HepG2 (cell line): ENCODE data around the gene BLID. TPM values are rescaled to one million over a fixed set of nuclear protein-coding genes. Genes with fewer than 3 reads are reported as not detected.

ENCODE experiments used
- ATAC-seq: fragments of 200-7000 bp; cut with Tn5 transposase; 3 replicates; pipeline ENCODE4 v1.9.1; 2020; ENCODE audit warnings: mild to moderate bottlenecking, moderate library complexity
- BruUV-seq: library from RNA; stranded (reverse); fragments of 400-500 nt; replicated peaks from 2 replicates; lab custom pipeline; 2021; lab: Mats Ljungman, UMichigan
- CTCF ChIA-PET: fragments of 300-600 bp; formaldehyde crosslinking; extraction: SDS; loops from one replicate; lab custom pipeline; 2021; ENCODE audit warnings: low total read pairs, inconsistent platforms, low intra/inter-chr PET ratio; lab: Yijun Ruan, JAX
- POLR2A ChIA-PET: fragments of 350-600 bp; sonication (Branson Sonifier 250); formaldehyde crosslinking; loops from one replicate; lab custom pipeline; 2020; ENCODE audit warnings: antibody characterized with exemption, inconsistent platforms; lab: Yijun Ruan, JAX
- DNase-seq: peaks from one replicate; pipeline ENCODE4 v3.0.0-alpha.2; 2015; ENCODE audit warnings: low spot score
- FAIRE-seq: peaks from 3 replicates; lab custom pipeline; 2011; peaks lifted over from hg19 to GRCh38; lab: Jason Lieb, UNC
- H2AFZ ChIP-seq: one replicate; pipeline ENCODE4 v1.6.1; 2011; ENCODE audit warnings: low read length, inconsistent platforms
- H3K27ac ChIP-seq: fragments of 300-600 bp; 3 replicates; pipeline ENCODE4 v1.8.0; 2011; ENCODE audit warnings: mixed run types, mild to moderate bottlenecking, mixed read lengths, low read length, inconsistent platforms; ENCODE audit not compliant: insufficient read depth; ENCODE audit errors: extremely low read length
- H3K27me3 ChIP-seq, 2 experiments: fragments of 200-600 bp in 1 of 2; 2 replicates in 1 of 2; 3 replicates in 1 of 2; pipeline versions ENCODE4 v1.6.0 to v1.8.0; 2011; ENCODE audit warnings: low read length in 2 of 2, mild to moderate bottlenecking in 2 of 2, moderate library complexity in 2 of 2, inconsistent platforms in 1 of 2; ENCODE audit not compliant: insufficient read depth in 2 of 2, control insufficient read depth in 1 of 2
- H3K36me3 ChIP-seq, 2 experiments: fragments of 200-600 bp in 1 of 2; replicated peaks in 1 of 2; 2 replicates in 1 of 2; 3 replicates in 1 of 2; pipeline versions ENCODE4 v1.5.1 to v1.8.0; 2011; ENCODE audit warnings: low read length in 2 of 2, inconsistent platforms in 1 of 2; ENCODE audit not compliant: insufficient read depth in 2 of 2, control insufficient read depth in 1 of 2
- H3K4me1 ChIP-seq: 2 replicates; pipeline ENCODE4 v1.5.1; 2012; ENCODE audit warnings: low read length, inconsistent platforms; ENCODE audit not compliant: insufficient read depth
- H3K4me2 ChIP-seq: 2 replicates; pipeline ENCODE4 v1.6.0; 2011; ENCODE audit warnings: low read depth, low read length, inconsistent platforms
- H3K4me3 ChIP-seq, 3 experiments: fragments of 200-600 bp in 1 of 3; sonication (generic), shearing (Covaris generic) in 1 of 3; replicated peaks in 1 of 3; 2 replicates each; pipeline ENCODE4 v1.5.1; 2011 to 2016; ENCODE audit warnings: low read length in 3 of 3, inconsistent platforms in 2 of 3, low read depth in 2 of 3, mild to moderate bottlenecking in 2 of 3, control low read depth in 1 of 3, mixed read lengths in 1 of 3; ENCODE audit not compliant: insufficient read depth in 1 of 3
- H3K79me2 ChIP-seq: one replicate; pipeline ENCODE4 v1.6.1; 2011; ENCODE audit warnings: low read length, inconsistent platforms; ENCODE audit not compliant: insufficient read depth
- H3K9ac ChIP-seq: 2 replicates; pipeline ENCODE4 v1.6.0; 2011; ENCODE audit warnings: mild to moderate bottlenecking, low read depth, low read length, inconsistent platforms; ENCODE audit not compliant: insufficient read depth
- H3K9me3 ChIP-seq: 2 replicates; pipeline ENCODE4 v1.5.1; 2012; ENCODE audit warnings: mild to moderate bottlenecking, low read length
- H4K20me1 ChIP-seq: 2 replicates; pipeline ENCODE4 v1.6.0; 2011; ENCODE audit warnings: inconsistent platforms, mild to moderate bottlenecking, low read length, moderate library complexity; ENCODE audit not compliant: insufficient read depth
- DMTF1 ChIP-seq: sonication (generic); formaldehyde crosslinking; IDR thresholded peaks from 2 replicates; pipeline ENCODE4 v1.4.0; 2020; ENCODE audit warnings: mild to moderate bottlenecking, missing genetic modification reagents
- KDM5A ChIP-seq: fragments of 200-600 bp; sonication (generic); IDR thresholded peaks from 2 replicates; pipeline ENCODE4 v1.7.0; 2018; ENCODE audit warnings: antibody characterized with exemption, mild to moderate bottlenecking, low read length, borderline replicate concordance
- NFYC ChIP-seq: IDR thresholded peaks from 2 replicates; pipeline ENCODE4 v1.6.1; 2016; ENCODE audit warnings: missing genetic modification reagents, missing compliant biosample characterization
- NR2F6 ChIP-seq, 2 experiments: IDR thresholded peaks; 2 replicates each; pipeline ENCODE4 v1.6.1; 2016; ENCODE audit warnings: antibody characterized with exemption in 1 of 2, mild to moderate bottlenecking in 1 of 2
- ZBTB39 ChIP-seq: sonication (generic); formaldehyde crosslinking; IDR thresholded peaks from 2 replicates; pipeline ENCODE4 v1.5.0; 2020; ENCODE audit warnings: missing genetic modification reagents
- ZFP1 ChIP-seq: IDR thresholded peaks from 2 replicates; pipeline ENCODE4 v1.6.1; 2016
- ZGPAT ChIP-seq: IDR thresholded peaks from 2 replicates; pipeline ENCODE4 v1.6.1; 2016; ENCODE audit warnings: mild to moderate bottlenecking
- ZNF264 ChIP-seq: sonication (generic); formaldehyde crosslinking; IDR thresholded peaks from 2 replicates; pipeline ENCODE4 v1.4.0; 2020; ENCODE audit warnings: missing genetic modification reagents
- ZNF282 ChIP-seq: fragments of 450-650 bp; IDR thresholded peaks from 2 replicates; pipeline ENCODE4 v1.6.1; 2018; ENCODE audit not compliant: partially characterized antibody
- ZNF350 ChIP-seq: sonication (generic); formaldehyde crosslinking; IDR thresholded peaks from 2 replicates; pipeline ENCODE4 v1.4.0; 2020; ENCODE audit warnings: mild to moderate bottlenecking, low read depth, missing genetic modification reagents, borderline replicate concordance
- ZNF672 ChIP-seq: sonication (generic); formaldehyde crosslinking; IDR thresholded peaks from 2 replicates; pipeline ENCODE4 v1.8.1; 2022; ENCODE audit warnings: missing genetic modification reagents
- ZNF687 ChIP-seq: sonication (generic); formaldehyde crosslinking; IDR thresholded peaks from 2 replicates; pipeline ENCODE4 v1.5.1; 2020; ENCODE audit warnings: mild to moderate bottlenecking, missing genetic modification reagents, moderate library complexity
- ZNF784 ChIP-seq: sonication (generic); formaldehyde crosslinking; IDR thresholded peaks from 2 replicates; pipeline ENCODE4 v1.5.1; 2020; ENCODE audit warnings: missing genetic modification reagents, mild to moderate bottlenecking, borderline replicate concordance
- WGBS: methylation state at CpG from one replicate; pipeline ENCODE4 v1.1.6; 2017; ENCODE audit warnings: low lambda C conversion rate; 5-methylcytosine and 5-hydroxymethylcytosine counted together
- in situ Hi-C: cut with HindIII; loops from 2 replicates; pipeline ENCODE4 v1.10.0; 2017; ENCODE audit warnings: low pct_unique_long_range_greater_than_20kb; ENCODE audit not compliant: extremely low pct_ligation_motif_present
- intact Hi-C: fragments of 100-400 bp; cut with micrococcal nuclease; formaldehyde crosslinking; loops from one replicate; pipeline ENCODE4 v1.10.0; 2022; ENCODE audit not compliant: unreplicated experiment
- polyA plus RNA-seq, 8 experiments: library from polyadenylated mRNA; depleted of rRNA in 3 of 8; stranded (reverse) in 7 of 8; unstranded in 1 of 8; fragments of >200 nt; fragmentation: Illumina TruSeq in 4 of 8; extraction: Trizol in 4 of 8; gene quantifications; 2 replicates each; pipeline versions ENCODE4 v1.2.1 to v1.2.3, GENCODE V29; 2011 to 2016; ENCODE audit warnings: low read depth in 4 of 8, missing spikeins in 1 of 8, mixed read lengths in 1 of 8; ENCODE audit not compliant: insufficient read depth in 1 of 8
- total RNA-seq, 5 experiments: library from RNA; depleted of rRNA; stranded (reverse); fragments of >200 nt; fragmentation: Illumina TruSeq; extraction: Trizol; gene quantifications; 2 replicates each; pipeline ENCODE4 v1.2.3, GENCODE V29; 2016; ENCODE audit warnings: low read depth in 1 of 5

The BLID gene
- total and polyA plus RNA-seq, 2 of the 13 experiments (the other 11 are each of a cell fraction or from before 2014, with no cell fraction given) = not detected

GRCh38 chr11:122099374-122100036, 16.5 kb downstream of the BLID start:
- BruUV-seq = no TSS peak
- no peak for FAIRE-seq
- TF ChIP-seq NR2F6 (IDR thresholded peaks at IDR 0.05) = no peak
- no peak for TF ChIP-seq NR2F6 (CRISPR knock-in tag; IDR thresholded peaks at IDR 0.05)
- TF ChIP-seq ZFP1 (CRISPR knock-in tag) = no peak
- TF ChIP-seq ZNF282 = no peak
- no peak for TF ChIP-seq KDM5A
- no peak for TF ChIP-seq ZNF350 (CRISPR knock-in tag)
- TF ChIP-seq DMTF1 = no peak
- no peak for TF ChIP-seq ZNF784
- TF ChIP-seq ZGPAT (CRISPR knock-in tag) = no peak
- TF ChIP-seq ZBTB39 (CRISPR knock-in tag) = no peak
- TF ChIP-seq ZNF687 (CRISPR knock-in tag) = no peak
- TF ChIP-seq ZNF264 (CRISPR knock-in tag) = no peak
- TF ChIP-seq NFYC (CRISPR knock-in tag) = no peak
- TF ChIP-seq ZNF672 (CRISPR knock-in tag) = no peak

More at GRCh38 chr11:122099374-122100036, 16.5 kb downstream of the BLID start:
- H3K27ac ChIP-seq = no peak overlapping the region
- POLR2A ChIA-PET = no interaction called here
- no peak for ATAC-seq
- in situ Hi-C loops = no loop called here
- no peak overlapping the region for H3K4me3 ChIP-seq
- CTCF ChIA-PET = interaction anchor here (1.1 kb wide), 1 partner anchor 444 kb away, joined by 4 read pairs; no protein-coding TSS in a partner anchor
- no peaks in the 10 kb centered on the region for H3K4me1 ChIP-seq
- H2AFZ ChIP-seq = no peak overlapping the region
- H3K4me2 ChIP-seq = no peak overlapping the region
- no peaks in the 10 kb centered on the region for H3K36me3 ChIP-seq
- no peaks in the 10 kb centered on the region for H4K20me1 ChIP-seq
- intact Hi-C loops = loop anchor here (1.0 to 10.0 kb wide), 3 partner anchors 41 to 408 kb away; no protein-coding TSS in a partner anchor
- 67% methylated on average over 13 of the region's 13 CpGs for WGBS
- H3K9ac ChIP-seq = no peak overlapping the region
- no peaks in the 10 kb centered on the region for H3K79me2 ChIP-seq
- no peak for DNase-seq
- no peaks in the 10 kb centered on the region for H3K9me3 ChIP-seq
- H3K27me3 ChIP-seq = no peaks in the 10 kb centered on the region
